DND-41 (cell line): Measurements from ENCODE around the gene DNHD1.

Experiments used
- CTCF ChIP-seq: IDR thresholded peaks from 2 replicates; pipeline ENCODE4 v1.5.1; 2012; ENCODE audit warnings: borderline replicate concordance, low read length, moderate library complexity, mild to moderate bottlenecking; ENCODE audit not compliant: poor library complexity, severe bottlenecking; ENCODE audit errors: extremely low read depth
- EZH2 ChIP-seq: IDR thresholded peaks from 3 replicates; pipeline ENCODE4 v1.6.1; 2012; ENCODE audit warnings: borderline replicate concordance, low read depth, mild to moderate bottlenecking, moderate library complexity, low read length, inconsistent platforms; ENCODE audit not compliant: severe bottlenecking

GRCh38 chr11:6529266-6529665, 32.2 kb downstream of the DNHD1 start:
- no peak for TF ChIP-seq EZH2
- no peak for TF ChIP-seq CTCF
